PFSK-1 (cell line): ENCODE measurements around the gene SERPINF2.

ENCODE experiments used
- POLR2AphosphoS5 ChIP-seq: IDR thresholded peaks from 2 replicates; pipeline ENCODE4 v1.6.1; 2012; ENCODE audit warnings: low read depth, mild to moderate bottlenecking, control low read depth, low read length, moderate library complexity
- SIN3A ChIP-seq: IDR thresholded peaks from 2 replicates; pipeline ENCODE4 v1.6.1; 2012; ENCODE audit warnings: mild to moderate bottlenecking, low read length, moderate library complexity, borderline replicate concordance; ENCODE audit not compliant: insufficient read depth

DNA sequence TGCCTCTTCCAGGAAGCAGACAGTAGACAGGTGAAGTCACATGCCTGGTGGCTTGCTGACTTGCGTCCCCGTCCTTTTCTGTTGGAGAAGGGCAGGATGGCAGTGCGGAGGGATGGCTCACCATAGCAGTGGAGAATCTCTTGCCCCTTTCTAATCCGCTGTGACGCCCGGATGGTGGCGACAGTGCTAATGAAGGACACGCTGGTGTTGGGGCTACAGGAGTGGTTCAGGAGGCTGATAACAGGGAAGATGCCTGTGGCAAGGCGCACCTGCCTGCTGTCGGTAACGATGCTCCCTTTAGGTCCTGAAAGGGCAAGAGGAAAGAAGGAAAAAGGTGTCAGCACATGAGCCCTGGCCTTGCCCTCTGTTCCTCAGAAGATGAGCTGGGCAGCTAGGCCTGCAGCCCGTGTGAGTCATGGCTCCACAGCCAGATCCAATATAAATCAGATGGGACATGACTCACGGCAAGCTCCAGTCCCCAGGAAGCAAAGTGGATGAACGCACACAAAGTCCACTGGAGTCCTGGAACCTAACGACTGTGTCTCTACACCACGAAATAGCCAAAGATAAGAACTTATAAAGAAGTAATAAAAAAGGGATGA, 44.7 kb downstream of the SERPINF2 start:
- no peak for TF ChIP-seq SIN3A
- no peak for TF ChIP-seq POLR2AphosphoS5
